GM21529 (cell line): ENCODE data around the gene PAX9.

Source experiments
- ATAC-seq: cut with Tn5 transposase; IDR thresholded peaks from one replicate; pipeline ENCODE4 v1.9.1; 2021; ENCODE audit not compliant: unreplicated experiment

The PAX9 gene

DNA sequence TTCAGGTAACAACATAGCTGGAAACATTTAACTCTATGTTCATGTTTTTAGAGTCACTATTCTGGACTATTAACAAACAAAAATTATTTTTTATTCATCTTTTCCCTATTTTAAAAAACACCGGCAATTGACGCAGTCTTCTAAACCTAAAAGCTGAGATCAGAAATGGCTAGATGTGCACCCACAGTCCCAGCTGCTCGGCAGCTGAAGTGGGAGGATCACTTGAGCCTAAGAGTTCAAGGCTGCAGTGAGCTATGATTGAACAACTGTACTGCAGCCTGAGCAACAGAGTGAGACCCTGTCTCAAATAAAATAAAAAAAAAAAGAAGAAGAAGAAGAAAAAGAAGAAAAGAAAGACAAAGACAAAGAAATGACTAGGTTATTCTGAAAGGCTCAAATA lies 64.5 kb downstream of the PAX9 start:
- ATAC-seq, result no peak
